Islet of Langerhans (tissue), 1 donor: ENCODE data around the gene WDR48.
"Not testable (repeated sequence)": the region's sequence is repeated elsewhere in the genome, so short reads cannot be mapped to it uniquely, and the experiment has no call there.

Source experiments
- FAIRE-seq: peaks from one replicate; lab custom pipeline; 2011; peaks lifted over from hg19 to GRCh38; lab: Jason Lieb, UNC

WDR48 gene

GRCh38 chr3:39051649-39052561, at the start of gene WDR48, which contains the start of gene SCN11A:
WDR48 (plus strand) TSS chr3:39052016; CDS start chr3:39052026, 10 bp downstream.
SCN11A (minus strand) TSS chr3:39051944; CDS start chr3:38950362, 101,582 bp downstream.
- FAIRE-seq: peak; percentile 82

GRCh38 chr3:39005295-39005694, 46.5 kb upstream of the WDR48 start:
- FAIRE-seq: no peak

- no peak for FAIRE-seq
Observed at GRCh38 chr3:39011191-39011736, 40.6 kb upstream of the WDR48 start.

GRCh38 chr3:39013289-39013688, 38.5 kb upstream of the WDR48 start:
- no peak for FAIRE-seq

- FAIRE-seq: no peak
Observed at GRCh38 chr3:39013921-39014509, 37.8 kb upstream of the WDR48 start.

- FAIRE-seq: no peak
Observed at GRCh38 chr3:39015418-39015817, 36.4 kb upstream of the WDR48 start.

- FAIRE-seq: no peak
Observed at GRCh38 chr3:39019299-39019698, 32.5 kb upstream of the WDR48 start.

GRCh38 chr3:39021029-39021428, 30.8 kb upstream of the WDR48 start:
- no peak for FAIRE-seq

GRCh38 chr3:39021465-39022285, 30.1 kb upstream of the WDR48 start:
- FAIRE-seq: no peak

GRCh38 chr3:39022286-39022630, 29.6 kb upstream of the WDR48 start:
- FAIRE-seq: no peak

GRCh38 chr3:39024497-39024896, 27.3 kb upstream of the WDR48 start:
- FAIRE-seq: no peak

GRCh38 chr3:39025222-39025970, 26.4 kb upstream of the WDR48 start:
- no peak for FAIRE-seq

- FAIRE-seq: no peak
Observed at GRCh38 chr3:39028546-39028945, 23.3 kb upstream of the WDR48 start.

GRCh38 chr3:39029556-39029955, 22.3 kb upstream of the WDR48 start:
- FAIRE-seq: no peak

GRCh38 chr3:39038165-39038564, 13.7 kb upstream of the WDR48 start:
- no peak for FAIRE-seq

GRCh38 chr3:39050029-39050428, 1.8 kb upstream of the WDR48 start:
- no peak for FAIRE-seq

GRCh38 chr3:39052583-39052982, 767 bp downstream of the WDR48 start:
- FAIRE-seq: no peak

GRCh38 chr3:39053696-39054095, 1.9 kb downstream of the WDR48 start:
- no peak for FAIRE-seq

- FAIRE-seq: no peak
Observed at GRCh38 chr3:39056151-39056550, 4.3 kb downstream of the WDR48 start.

GRCh38 chr3:39061228-39061627, 9.4 kb downstream of the WDR48 start:
- FAIRE-seq: not testable (repeated sequence)

GRCh38 chr3:39062180-39062579, 10.4 kb downstream of the WDR48 start:
- no peak for FAIRE-seq

- no peak for FAIRE-seq
Observed at GRCh38 chr3:39063143-39063542, 11.3 kb downstream of the WDR48 start.
